ENCODE measurements around the gene EPB41L4B.

Gene EPB41L4B

DNA sequence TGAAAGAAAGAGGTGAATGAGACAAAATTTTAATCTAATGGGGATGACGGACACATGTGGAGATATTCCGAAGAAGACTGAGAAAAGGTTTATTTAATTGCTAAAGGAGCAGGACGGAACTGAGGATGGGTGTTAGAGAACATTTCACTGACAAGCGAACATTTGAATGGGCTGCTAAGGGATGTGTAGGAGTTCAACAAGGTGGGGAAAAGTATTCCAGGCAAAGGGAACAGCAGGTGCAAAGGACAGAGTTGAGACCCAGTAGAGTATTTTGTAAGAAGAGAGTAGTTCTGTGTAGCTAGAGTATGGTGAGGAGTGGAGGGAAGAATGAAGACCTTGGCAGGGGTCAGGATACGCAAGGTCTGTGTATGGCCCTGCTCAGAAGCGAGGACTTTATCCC is 106.4 kb downstream of the EPB41L4B start:
- DNase-seq (ENCODE audit: low spot score) = no peak
- Histone ChIP-seq H3K4me3 (ENCODE audit: severe bottlenecking) (no peak overlapping the region), H3K36me3 (ENCODE audit: low read depth) (no peaks in the 10 kb centered on the region), H3K27ac (ENCODE audit: poor library complexity, severe bottlenecking) (no peak overlapping the region), H3K4me1 (ENCODE audit: insufficient read depth, poor library complexity, severe bottlenecking) (no peaks in the 10 kb centered on the region), H3K9me3 (ENCODE audit: severe bottlenecking) (no peaks in the 10 kb centered on the region), H3K27me3 (ENCODE audit: insufficient read depth, poor library complexity, severe bottlenecking) (no peaks in the 10 kb centered on the region)
- TF ChIP-seq, protein P1, sequence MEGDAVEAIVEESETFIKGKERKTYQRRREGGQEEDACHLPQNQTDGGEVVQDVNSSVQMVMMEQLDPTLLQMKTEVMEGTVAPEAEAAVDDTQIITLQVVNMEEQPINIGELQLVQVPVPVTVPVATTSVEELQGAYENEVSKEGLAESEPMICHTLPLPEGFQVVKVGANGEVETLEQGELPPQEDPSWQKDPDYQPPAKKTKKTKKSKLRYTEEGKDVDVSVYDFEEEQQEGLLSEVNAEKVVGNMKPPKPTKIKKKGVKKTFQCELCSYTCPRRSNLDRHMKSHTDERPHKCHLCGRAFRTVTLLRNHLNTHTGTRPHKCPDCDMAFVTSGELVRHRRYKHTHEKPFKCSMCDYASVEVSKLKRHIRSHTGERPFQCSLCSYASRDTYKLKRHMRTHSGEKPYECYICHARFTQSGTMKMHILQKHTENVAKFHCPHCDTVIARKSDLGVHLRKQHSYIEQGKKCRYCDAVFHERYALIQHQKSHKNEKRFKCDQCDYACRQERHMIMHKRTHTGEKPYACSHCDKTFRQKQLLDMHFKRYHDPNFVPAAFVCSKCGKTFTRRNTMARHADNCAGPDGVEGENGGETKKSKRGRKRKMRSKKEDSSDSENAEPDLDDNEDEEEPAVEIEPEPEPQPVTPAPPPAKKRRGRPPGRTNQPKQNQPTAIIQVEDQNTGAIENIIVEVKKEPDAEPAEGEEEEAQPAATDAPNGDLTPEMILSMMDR (IDR thresholded peaks at IDR 0.05; ENCODE audit: poor library complexity, severe bottlenecking) = no peak
- no peak for ATAC-seq (ENCODE audit: low read depth)

DNA sequence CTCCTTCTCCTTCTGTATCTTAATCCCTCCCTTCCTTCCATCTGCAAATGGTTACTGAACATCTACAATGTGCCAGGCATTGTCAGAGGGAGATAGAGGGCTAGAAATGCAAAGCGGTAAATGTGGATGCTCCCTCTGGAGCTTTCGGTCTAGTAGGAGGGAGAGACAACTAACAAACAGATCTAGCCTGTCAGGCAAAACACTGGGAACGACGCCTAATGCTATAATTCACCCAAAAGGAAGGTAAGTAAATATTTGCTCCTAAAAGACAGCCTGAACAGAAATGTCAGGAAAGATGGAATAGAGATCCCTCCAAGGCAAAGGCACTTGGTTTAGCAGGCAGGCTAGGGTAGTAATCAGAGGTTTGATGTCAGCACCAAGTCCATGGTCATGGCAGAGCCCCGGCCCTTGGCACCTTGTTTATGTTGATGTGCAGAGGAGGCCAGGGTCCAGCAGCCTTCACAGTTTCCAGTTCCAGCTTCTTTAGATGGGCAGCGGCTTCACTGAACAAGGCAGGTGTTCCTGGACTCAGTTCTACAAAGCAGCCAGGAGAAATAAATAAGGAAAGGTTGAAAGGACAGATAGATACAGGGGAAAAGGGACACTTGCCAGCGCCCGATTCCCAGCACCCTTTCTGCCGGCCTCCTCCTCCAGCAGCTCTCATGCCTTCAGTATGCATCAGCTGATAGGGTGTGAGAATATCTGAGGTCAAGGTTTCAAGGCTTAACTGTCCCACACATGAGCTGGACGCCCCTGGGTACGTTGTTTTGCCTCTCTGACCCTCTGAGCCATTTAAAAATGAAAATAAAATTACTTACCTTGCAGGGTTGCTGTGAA is 107.4 kb downstream of the EPB41L4B start:
- H3K9me3 ChIP-seq (ENCODE audit: severe bottlenecking) = no peaks in the 10 kb centered on the region
- DNase-seq (ENCODE audit: low spot score) (no peak), ATAC-seq (ENCODE audit: low read depth) (no peak)
- H3K27ac ChIP-seq (ENCODE audit: poor library complexity, severe bottlenecking) = no peak overlapping the region
- no peaks in the 10 kb centered on the region for H3K36me3 ChIP-seq (ENCODE audit: low read depth)
- H3K4me1 ChIP-seq (ENCODE audit: insufficient read depth, poor library complexity, severe bottlenecking) = no peaks in the 10 kb centered on the region
- TF ChIP-seq, protein P1 (IDR thresholded peaks at IDR 0.05; ENCODE audit: poor library complexity, severe bottlenecking) = no peak
- no peak overlapping the region for H3K4me3 ChIP-seq (ENCODE audit: severe bottlenecking)
- H3K27me3 ChIP-seq (ENCODE audit: insufficient read depth, poor library complexity, severe bottlenecking) = no peaks in the 10 kb centered on the region

DNA sequence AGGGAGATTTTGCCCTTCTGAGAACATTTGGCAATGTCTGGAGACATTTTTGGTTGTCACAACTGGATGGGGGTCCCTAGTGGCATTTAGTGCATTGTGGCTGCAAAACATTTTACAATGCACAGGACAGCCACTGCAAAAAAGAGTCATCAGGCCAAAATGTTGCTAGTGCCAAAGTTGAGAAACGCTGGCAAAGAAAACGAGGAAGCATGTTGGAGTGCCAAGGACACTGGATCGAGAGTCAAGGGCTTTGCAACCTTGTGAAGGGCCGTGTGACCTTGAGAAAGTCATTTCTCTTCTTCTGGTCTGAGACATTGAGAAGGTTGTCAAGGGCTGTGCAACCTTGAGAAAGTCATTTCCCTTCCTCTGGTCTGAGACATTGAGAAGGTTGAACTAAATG is 108.1 kb downstream of the EPB41L4B start:
- H3K4me3 ChIP-seq (ENCODE audit: severe bottlenecking) = no peak overlapping the region
- no peaks in the 10 kb centered on the region for H3K9me3 ChIP-seq (ENCODE audit: severe bottlenecking)
- H3K27ac ChIP-seq (ENCODE audit: poor library complexity, severe bottlenecking) = no peak overlapping the region
- ATAC-seq (ENCODE audit: low read depth) (no peak), DNase-seq (ENCODE audit: low spot score) (no peak)
- no peaks in the 10 kb centered on the region for H3K27me3 ChIP-seq (ENCODE audit: insufficient read depth, poor library complexity, severe bottlenecking)
- H3K4me1 ChIP-seq (ENCODE audit: insufficient read depth, poor library complexity, severe bottlenecking) = no peaks in the 10 kb centered on the region
- H3K36me3 ChIP-seq (ENCODE audit: low read depth) = no peaks in the 10 kb centered on the region
- TF ChIP-seq, protein P1 (IDR thresholded peaks at IDR 0.05; ENCODE audit: poor library complexity, severe bottlenecking) = no peak

DNA sequence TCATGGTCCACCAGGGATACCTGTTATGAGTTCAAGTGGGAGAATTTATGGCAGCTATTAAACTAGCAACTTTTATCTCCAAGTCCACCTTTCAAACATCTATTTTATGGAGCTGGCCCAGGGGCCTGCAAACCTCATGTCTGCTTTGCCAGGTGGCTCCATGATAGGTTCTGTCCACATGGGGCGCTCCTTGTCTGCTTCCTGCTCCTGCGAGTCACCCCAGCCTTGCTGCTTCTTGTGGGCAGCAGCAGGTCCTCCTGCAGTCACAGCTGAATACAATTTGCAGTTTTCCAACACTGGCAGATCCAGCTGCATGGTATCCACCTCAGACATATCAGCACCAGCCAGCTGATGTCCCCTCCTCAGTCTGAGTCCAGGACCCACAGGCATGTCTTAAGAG is 114.2 kb downstream of the EPB41L4B start:
- TF ChIP-seq, protein P1 (IDR thresholded peaks at IDR 0.05; ENCODE audit: poor library complexity, severe bottlenecking) = no peak
- Histone ChIP-seq H3K9me3 (ENCODE audit: severe bottlenecking) (no peaks in the 10 kb centered on the region), H3K27ac (ENCODE audit: poor library complexity, severe bottlenecking) (no peak overlapping the region), H3K4me1 (ENCODE audit: insufficient read depth, poor library complexity, severe bottlenecking) (no peaks in the 10 kb centered on the region), H3K27me3 (ENCODE audit: insufficient read depth, poor library complexity, severe bottlenecking) (no peaks in the 10 kb centered on the region), H3K4me3 (ENCODE audit: severe bottlenecking) (no peak overlapping the region), H3K36me3 (ENCODE audit: low read depth) (no peaks in the 10 kb centered on the region)
- DNase-seq (ENCODE audit: low spot score) (no peak), ATAC-seq (ENCODE audit: low read depth) (no peak)

DNA sequence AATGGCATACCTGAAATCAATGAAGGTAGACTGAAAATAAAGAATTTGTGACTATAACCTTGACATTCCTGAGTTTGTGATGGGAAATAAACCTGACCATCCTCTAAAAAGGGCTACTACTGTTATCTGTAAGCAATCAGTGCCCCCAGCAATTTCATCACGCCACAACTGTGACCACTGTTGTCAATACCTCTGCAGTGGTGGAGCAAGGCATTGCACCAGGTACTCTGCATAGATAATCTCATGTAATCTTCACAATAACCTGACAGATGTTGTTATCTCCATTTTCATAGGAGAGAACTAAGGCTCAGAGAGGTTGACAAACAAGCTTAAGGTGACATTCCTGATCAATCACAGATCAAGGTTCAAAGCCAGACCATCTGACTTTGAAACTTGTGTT is 115.3 kb downstream of the EPB41L4B start:
- H3K27me3 ChIP-seq (ENCODE audit: insufficient read depth, poor library complexity, severe bottlenecking) = no peaks in the 10 kb centered on the region
- H3K36me3 ChIP-seq (ENCODE audit: low read depth) = no peaks in the 10 kb centered on the region
- no peak for ATAC-seq (ENCODE audit: low read depth)
- no peak for DNase-seq (ENCODE audit: low spot score)
- no peak overlapping the region for H3K27ac ChIP-seq (ENCODE audit: poor library complexity, severe bottlenecking)
- H3K9me3 ChIP-seq (ENCODE audit: severe bottlenecking) = no peaks in the 10 kb centered on the region
- H3K4me1 ChIP-seq (ENCODE audit: insufficient read depth, poor library complexity, severe bottlenecking) = no peaks in the 10 kb centered on the region
- no peak overlapping the region for H3K4me3 ChIP-seq (ENCODE audit: severe bottlenecking)
- TF ChIP-seq, protein P1 (IDR thresholded peaks at IDR 0.05; ENCODE audit: poor library complexity, severe bottlenecking) = no peak

Measured in RWPE2 (cell line).